ENCODE measurements around the gene DCTD. TPM values are rescaled to one million over a fixed set of nuclear protein-coding genes. Genes with fewer than 3 reads are reported as not detected.

Gene DCTD
- total and polyA plus RNA-seq, 2 of the 13 experiments (the other 11 are each of a cell fraction or from before 2014, with no cell fraction given), result 85.1 to 95.3 TPM

- Histone ChIP-seq H3K4me2 (ENCODE audit: low read depth, low read length) (no peak overlapping the region), H3K79me2 (ENCODE audit: insufficient read depth, low read length) (no peaks in the 10 kb centered on the region), H3K36me3 (replicated peaks in 1 of 2; ENCODE audit: control insufficient read depth in 1 of 2, insufficient read depth in 2 of 2, low read length in 2 of 2) (no peaks in the 10 kb centered on the region), H3K27me3 (ENCODE audit: control insufficient read depth in 1 of 2, insufficient read depth in 2 of 2, low read length in 2 of 2) (no peaks in the 10 kb centered on the region), H2AFZ (ENCODE audit: low read length) (no peak overlapping the region), H3K4me3 (replicated peaks in 1 of 3; ENCODE audit: insufficient read depth in 1 of 3, low read depth in 2 of 3, low read length in 3 of 3) (no peak overlapping the region), H4K20me1 (ENCODE audit: insufficient read depth, low read length) (no peaks in the 10 kb centered on the region), H3K27ac (ENCODE audit: extremely low read length, insufficient read depth, low read length) (no peak overlapping the region), H3K4me1 (ENCODE audit: insufficient read depth, low read length) (peaks cover 18% of the 10 kb centered on the region), H3K9me3 (ENCODE audit: low read length) (no peaks in the 10 kb centered on the region), H3K9ac (ENCODE audit: insufficient read depth, low read depth, low read length) (no peak overlapping the region)
- intact Hi-C loops (cut with micrococcal nuclease; ENCODE audit: unreplicated experiment), result no loop called here
- 94% methylated on average over 5 of the region's 5 CpGs for WGBS (ENCODE audit: low lambda C conversion rate)
- in situ Hi-C loops (cut with HindIII; ENCODE audit: extremely low pct_ligation_motif_present, low pct_unique_long_range_greater_than_20kb), result no loop called here
- TF ChIP-seq ZNF337 (CRISPR knock-in tag; IDR thresholded peaks at IDR 0.05; ENCODE audit: borderline replicate concordance, low read depth), result no peak
- TF ChIP-seq ZNF552 (CRISPR knock-in tag; IDR thresholded peaks at IDR 0.05; ENCODE audit: borderline replicate concordance), result no peak
- no peak for ATAC-seq
- FAIRE-seq, result no peak
- POLR2A ChIA-PET, result no interaction called here
- DNase-seq (ENCODE audit: low spot score), result no peak
- BruUV-seq (replicated peaks), result no TSS peak
- CTCF ChIA-PET (ENCODE audit: low intra/inter-chr PET ratio, low total read pairs), result no interaction called here
These were observed 50.4 kb downstream of the DCTD start for GRCh38 chr4:182866746-182867145.

- ATAC-seq (no peak), DNase-seq (ENCODE audit: low spot score) (no peak), FAIRE-seq (no peak)
- intact Hi-C loops (cut with micrococcal nuclease; ENCODE audit: unreplicated experiment), result loop anchor here (2.0 kb wide), 2 partner anchors 13 to 61 kb away; no protein-coding TSS in a partner anchor
- peaks cover 19% of the 10 kb centered on the region for H3K4me1 ChIP-seq (ENCODE audit: insufficient read depth, low read length)
- no peaks in the 10 kb centered on the region for H3K36me3 ChIP-seq (replicated peaks in 1 of 2; ENCODE audit: control insufficient read depth in 1 of 2, insufficient read depth in 2 of 2, low read length in 2 of 2)
- H3K9me3 ChIP-seq (ENCODE audit: low read length), result no peaks in the 10 kb centered on the region
- H3K27ac ChIP-seq (ENCODE audit: extremely low read length, insufficient read depth, low read length), result no peak overlapping the region
- ChIA-PET CTCF (ENCODE audit: low intra/inter-chr PET ratio, low total read pairs) (interaction anchor here (2.1 kb wide), 1 partner anchor 62 kb away, joined by 17 read pairs; no protein-coding TSS in a partner anchor), POLR2A (no interaction called here)
- H3K79me2 ChIP-seq (ENCODE audit: insufficient read depth, low read length), result no peaks in the 10 kb centered on the region
- no peaks in the 10 kb centered on the region for H4K20me1 ChIP-seq (ENCODE audit: insufficient read depth, low read length)
- H3K9ac ChIP-seq (ENCODE audit: insufficient read depth, low read depth, low read length), result no peak overlapping the region
- WGBS (ENCODE audit: low lambda C conversion rate), result 77% methylated on average over 6 of the region's 6 CpGs
- TF ChIP-seq ZSCAN5A (CRISPR knock-in tag; IDR thresholded peaks at IDR 0.05; ENCODE audit: borderline replicate concordance), result no peak
- TF ChIP-seq DMAP1 (CRISPR knock-in tag; IDR thresholded peaks at IDR 0.05), result no peak
- TF ChIP-seq IRF1 (CRISPR knock-in tag; IDR thresholded peaks at IDR 0.05; ENCODE audit: low read depth), result no peak
- in situ Hi-C loops (cut with HindIII; ENCODE audit: extremely low pct_ligation_motif_present, low pct_unique_long_range_greater_than_20kb), result no loop called here
- BruUV-seq (replicated peaks), result no TSS peak
- H3K27me3 ChIP-seq (ENCODE audit: control insufficient read depth in 1 of 2, insufficient read depth in 2 of 2, low read length in 2 of 2), result no peaks in the 10 kb centered on the region
- H2AFZ ChIP-seq (ENCODE audit: low read length), result no peak overlapping the region
- H3K4me2 ChIP-seq (ENCODE audit: low read depth, low read length), result no peak overlapping the region
- no peak overlapping the region for H3K4me3 ChIP-seq (replicated peaks in 1 of 3; ENCODE audit: insufficient read depth in 1 of 3, low read depth in 2 of 3, low read length in 3 of 3)
These were observed 53.7 kb downstream of the DCTD start for GRCh38 chr4:182863501-182863900.

All from HepG2 (cell line).